GM21786 (cell line): Measurements from ENCODE around the gene ASF1A.
A peak's percentile ranks its signal among the peaks of the same experiment; 100 is the strongest.

Experiments used
- ATAC-seq: cut with Tn5 transposase; IDR thresholded peaks from one replicate; pipeline ENCODE4 v1.9.1; 2021; ENCODE audit not compliant: unreplicated experiment

The ASF1A gene

GRCh38 chr6:118912646-118913045, 18.7 kb downstream of the ASF1A start:
- ATAC-seq, result no peak

GRCh38 chr6:118913161-118913560, 19.2 kb downstream of the ASF1A start:
- ATAC-seq, result no peak

GRCh38 chr6:118914598-118914997, 20.6 kb downstream of the ASF1A start:
- no peak for ATAC-seq

DNA sequence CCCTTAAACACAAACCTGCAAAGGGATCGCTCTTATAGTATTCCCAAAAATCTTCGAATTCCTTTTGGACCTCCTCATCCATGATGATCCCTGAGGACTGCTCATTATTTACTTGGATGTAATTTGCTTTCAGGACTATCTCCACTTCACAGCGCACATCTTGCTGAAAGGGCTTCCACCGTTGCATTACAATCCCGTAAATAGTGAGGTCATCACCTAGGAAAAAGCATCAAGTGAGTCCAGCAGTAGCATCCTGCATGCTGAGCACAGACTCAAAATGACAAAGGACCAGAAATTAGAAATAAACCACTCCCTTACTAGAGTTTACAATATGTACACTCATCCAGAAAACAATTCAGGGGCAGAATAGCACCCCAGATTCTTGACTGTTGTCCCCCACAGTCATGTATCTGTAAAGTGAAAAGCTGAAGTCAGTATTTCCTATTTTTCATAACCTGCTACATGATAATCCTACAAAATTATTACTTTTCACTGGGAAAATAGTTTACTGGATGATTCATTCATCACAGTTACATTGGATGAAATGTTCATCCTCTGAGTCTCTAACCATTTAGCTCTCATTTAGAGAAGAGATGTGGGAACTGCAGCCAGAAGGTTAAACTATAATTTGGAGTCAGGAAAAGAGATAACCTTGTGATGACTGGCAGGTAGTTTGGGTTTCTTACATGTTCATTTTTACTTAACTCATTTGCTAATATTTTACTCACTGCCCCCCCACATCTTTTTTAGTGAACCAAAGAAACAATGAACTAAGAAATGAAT, 23.8 kb downstream of the ASF1A start:
- no peak for ATAC-seq

- ATAC-seq, result no peak
Observed at GRCh38 chr6:118918329-118918725, 24.4 kb downstream of the ASF1A start.

DNA sequence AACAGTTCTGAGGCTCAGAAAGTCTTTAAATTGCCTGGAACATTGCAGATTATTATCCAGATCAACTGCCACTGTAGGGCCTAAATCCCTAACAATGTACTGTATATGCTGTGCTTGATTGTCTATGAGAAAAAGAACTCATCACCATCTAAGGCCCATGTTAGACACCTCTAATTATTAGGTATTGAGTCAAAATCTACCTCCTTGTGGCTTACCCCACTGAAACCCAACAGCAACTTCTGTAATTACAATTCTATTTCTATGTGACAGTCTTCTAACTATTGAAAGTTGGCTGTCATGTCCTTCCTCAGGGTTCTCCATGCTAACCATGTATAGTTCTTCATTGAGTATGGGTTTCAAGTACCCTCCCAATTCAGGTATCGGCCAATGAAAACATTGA, 27.1 kb downstream of the ASF1A start:
- ATAC-seq, result no peak

DNA sequence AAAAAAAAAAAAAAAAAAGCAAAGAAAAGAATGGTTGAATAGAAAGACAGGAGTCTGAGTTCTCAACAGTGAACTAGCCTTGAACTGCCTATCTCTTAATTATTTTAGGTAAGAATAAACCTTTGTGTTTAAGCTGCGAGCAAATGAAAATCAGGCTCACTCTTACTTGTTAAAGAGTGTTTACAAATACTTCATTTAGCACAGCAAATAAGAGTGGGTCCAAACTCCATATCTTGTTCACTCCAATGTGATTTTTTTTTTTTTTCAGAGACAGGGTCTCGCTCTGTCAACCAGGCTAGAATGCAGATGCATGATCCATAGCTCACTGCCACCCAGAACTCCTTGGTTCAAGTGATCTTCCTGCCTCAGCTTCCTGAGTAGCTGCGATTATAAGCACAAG, 29.1 kb downstream of the ASF1A start:
- ATAC-seq, result no peak

DNA sequence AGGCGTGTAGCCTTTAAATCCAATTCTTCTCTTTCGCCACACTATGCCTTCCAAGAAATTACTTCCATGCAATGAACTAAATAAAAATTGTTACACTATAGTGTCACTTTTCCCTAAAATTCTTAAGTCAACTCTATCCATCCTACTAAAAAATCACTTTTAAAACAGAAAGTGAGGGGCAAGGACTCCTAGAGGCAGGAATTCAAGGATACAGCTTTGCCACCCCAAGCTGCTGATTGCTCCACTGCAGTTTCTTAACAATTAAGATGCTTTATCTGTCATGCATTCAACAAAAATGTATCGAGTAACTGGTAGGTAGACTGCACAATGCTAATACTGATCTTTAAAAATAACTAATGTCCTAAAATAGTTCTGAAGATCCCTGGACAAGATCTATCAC, 36.7 kb downstream of the ASF1A start:
- ATAC-seq, result no peak

DNA sequence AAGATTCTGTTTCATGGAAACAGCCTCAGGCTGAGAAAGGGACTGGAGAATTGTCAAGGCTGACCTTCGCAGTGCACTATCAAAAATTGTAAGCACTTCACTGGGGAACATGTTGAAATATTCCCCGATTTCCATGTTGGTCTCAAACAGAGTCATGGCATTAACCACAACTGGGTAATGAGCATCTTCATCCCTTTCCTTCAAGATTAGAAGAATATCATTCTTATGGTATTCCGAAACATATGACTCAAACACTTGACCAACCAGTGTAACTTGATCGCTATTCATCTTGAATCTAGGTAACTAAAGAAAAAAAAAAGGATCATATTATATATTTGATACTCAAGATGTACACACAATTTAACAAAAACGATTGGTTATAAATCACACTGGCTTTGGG, 37.5 kb downstream of the ASF1A start:
- ATAC-seq, result no peak

- no peak for ATAC-seq
Observed at GRCh38 chr6:118932421-118932820, 38.5 kb downstream of the ASF1A start.

DNA sequence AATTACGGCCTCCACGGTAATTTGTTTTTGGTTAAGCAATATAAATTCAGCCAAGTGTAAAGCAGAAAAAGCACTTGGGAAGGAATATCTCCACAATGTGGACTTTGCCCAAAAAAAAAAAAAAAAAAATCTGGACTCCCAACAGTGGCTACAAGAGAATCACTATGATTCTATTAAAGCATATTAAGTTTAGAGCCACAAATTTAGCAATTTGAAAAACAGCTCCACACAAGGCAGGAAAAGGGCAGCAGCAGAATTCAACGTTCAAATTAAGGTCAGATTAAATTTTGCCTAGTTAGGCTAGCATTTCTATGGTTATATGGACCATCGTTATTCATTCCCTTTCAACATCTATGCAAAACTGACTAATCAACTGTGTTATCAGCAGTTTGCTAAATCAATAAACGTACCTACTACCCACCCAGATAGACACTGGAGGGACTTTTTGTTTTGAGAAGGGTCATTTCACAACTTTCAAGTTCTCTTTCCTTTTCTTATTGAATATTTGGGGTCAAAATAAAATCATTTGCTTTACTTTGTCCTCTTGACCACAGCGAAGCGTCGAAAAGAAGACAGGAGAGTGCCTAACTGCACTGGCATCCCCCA, 40.0 kb downstream of the ASF1A start:
- peak; percentile 2 for ATAC-seq

DNA sequence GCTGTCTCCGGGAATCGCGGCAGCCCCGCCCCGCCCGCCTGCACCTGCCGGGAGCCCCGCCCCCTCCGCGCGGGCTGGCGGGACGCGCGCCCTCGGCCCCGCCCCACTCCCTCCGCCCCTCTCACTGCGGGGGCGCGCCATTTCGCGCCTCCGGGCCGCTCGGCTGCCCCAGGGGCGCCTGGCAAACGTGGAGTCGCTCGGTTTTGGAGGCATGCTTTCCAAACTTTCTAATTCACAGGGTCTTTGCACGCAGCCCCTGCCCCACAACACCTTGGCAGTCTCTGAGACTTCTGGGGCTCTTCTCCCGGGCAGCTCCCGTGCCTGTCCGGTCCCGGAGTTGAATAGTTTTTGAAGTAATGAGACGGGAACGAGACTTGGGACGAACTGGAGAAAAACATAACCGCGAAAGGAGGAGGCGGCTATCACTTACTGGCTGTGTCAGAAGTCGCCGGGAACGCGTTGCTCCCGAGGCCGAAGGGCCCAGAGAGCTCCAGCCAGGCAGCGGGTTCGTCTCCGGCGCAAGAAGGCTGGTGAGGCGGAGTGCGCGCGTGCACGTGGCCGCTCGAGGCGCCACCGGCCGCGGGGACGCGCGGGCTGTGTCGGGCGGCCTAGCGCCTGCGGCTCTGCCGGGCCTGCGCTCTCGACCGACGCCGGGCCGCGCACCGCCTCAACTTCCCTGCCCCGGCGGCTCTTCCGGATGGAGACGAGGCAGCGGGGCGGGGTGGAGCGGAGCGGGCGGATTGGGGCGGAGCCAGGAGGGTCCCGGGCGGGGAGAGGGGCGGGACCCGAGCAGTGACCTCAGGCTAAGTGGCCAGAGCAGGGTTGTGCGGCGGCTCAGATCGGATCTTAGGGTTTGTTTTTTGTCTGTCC, 40.7 kb downstream of the ASF1A start, which contains the start of gene MCM9:
Gene MCM9, minus strand, starts transcription at position 699 of the 870 bp plus-strand sequence. CDS start 3,436 bp downstream, outside the sequence.
- ATAC-seq, result peak; percentile 94

DNA sequence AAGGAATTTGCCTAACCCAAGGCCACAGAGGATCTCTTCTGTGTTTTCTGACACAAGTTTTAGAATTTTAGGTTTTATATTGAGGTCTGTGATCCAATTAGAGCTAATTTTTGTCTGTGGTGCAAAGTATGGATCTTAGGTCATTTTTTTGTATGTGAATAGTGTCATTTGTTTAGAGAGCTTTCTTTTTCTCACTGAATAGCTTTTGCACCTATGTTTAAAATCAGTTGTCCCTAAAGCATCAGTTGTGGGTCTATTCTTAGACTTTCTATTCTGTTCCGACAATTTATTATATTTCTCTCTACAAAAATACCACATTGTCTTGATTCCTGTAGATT, 41.3 kb downstream of the ASF1A start:
- peak; percentile 6 for ATAC-seq

DNA sequence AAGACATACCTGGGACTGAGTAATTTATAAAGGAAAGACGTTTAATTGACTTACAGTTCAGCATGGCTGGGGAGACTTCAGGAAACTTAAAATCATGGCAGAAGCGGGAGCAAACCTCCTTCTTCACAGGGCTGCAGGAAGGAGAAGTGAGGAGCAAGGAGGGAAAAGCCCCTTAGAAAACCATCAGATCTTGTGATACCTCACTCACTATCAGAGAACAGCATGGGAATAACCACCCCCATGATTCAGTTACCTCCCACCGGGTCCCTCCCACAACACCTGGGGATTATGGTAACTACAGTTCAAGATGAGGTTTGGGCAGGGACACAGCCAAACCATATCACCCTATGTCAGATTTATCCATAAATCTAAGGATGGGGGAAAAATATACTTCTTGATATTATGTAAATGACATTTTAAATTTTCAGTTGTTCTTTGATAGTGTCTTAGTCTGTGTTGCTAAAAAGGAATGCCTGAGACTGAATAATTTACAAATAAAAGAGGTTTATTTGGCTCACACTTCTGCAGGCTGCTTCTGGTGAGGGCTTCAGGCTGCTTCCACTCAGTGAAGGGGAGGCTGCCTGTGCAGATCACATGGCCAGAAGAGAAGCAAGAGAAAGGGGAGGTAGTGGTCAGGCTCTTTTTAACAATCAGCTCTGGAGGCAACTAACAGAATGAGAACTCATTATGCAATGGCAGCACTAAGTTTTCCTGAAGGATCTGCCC, 42.2 kb downstream of the ASF1A start:
- ATAC-seq, result no peak

- no peak for ATAC-seq
Observed at GRCh38 chr6:118939683-118940082, 45.7 kb downstream of the ASF1A start.

DNA sequence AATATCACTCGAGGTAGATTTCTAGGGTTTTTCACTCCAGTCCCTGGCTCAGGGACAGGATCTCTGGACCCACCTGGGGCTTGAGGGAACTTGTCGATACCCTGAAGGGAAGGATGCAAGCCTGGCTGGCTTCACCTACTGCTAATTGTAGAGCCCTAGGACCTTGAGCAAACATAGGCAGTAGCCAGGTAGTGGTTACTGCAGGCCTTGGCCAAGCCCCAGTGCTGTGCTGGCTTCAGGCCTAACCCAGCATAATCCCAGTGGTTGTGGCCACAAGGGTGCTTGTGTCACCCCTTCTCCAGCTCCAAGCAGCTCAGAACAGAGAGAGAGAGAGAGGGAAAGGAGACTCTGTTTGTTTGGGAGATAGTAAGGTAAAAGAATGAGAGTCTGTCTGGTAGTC, 46.8 kb downstream of the ASF1A start:
- no peak for ATAC-seq

DNA sequence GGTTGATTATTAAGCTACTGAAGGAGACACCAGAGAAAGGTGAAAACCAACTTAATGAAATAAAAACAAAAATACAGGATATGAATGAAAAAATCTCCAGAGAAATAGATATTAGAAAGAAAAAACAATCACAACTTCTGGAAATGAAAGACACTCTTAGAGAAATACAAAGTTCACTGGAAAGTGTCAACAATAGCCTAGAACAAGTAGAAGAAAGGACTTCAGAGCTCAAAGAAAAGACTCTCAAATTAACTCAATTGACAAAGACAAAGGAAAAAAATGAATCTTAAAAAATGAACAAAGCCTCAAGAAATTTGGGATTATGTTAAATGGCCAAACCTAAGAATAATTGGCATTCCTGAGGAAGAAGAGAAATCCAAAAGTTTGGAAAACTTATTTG, 51.3 kb downstream of the ASF1A start:
- ATAC-seq, result no peak

- no peak for ATAC-seq
Observed at GRCh38 chr6:118952683-118953082, 58.7 kb downstream of the ASF1A start.

DNA sequence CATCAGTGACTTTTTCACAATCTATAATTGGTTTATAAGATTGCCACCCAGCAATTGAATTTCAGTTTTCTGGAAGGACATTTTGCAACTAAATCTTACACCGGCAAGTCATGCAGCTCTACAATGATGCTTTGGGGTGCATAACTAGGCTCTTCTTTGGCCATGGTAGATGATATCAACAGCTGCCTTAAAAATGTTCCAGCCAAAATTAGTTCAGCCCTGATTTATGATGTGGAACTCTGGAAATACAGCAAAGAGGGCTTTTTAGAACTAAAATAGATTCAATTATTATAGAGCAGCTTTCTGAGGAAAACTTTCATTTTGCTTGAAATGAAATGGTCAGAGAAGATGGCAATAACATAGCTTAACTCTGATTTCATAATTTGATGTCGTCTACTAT, 59.4 kb downstream of the ASF1A start:
- no peak for ATAC-seq
